Endometrial microvascular endothelial cells (primary cell): Measurements from ENCODE around the gene SHF. TPM values are rescaled to one million over a fixed set of nuclear protein-coding genes. Genes with fewer than 3 reads are reported as not detected.
"Not testable (repeated sequence)": the region's sequence is repeated elsewhere in the genome, so short reads cannot be mapped to it uniquely, and the experiment has no call there.

ENCODE experiments used
- in situ Hi-C: cut with HindIII; loops from 2 replicates; pipeline ENCODE4 v1.10.0; 2017; ENCODE audit warnings: low sequenced_read_pairs, low pct_unique_long_range_greater_than_20kb; ENCODE audit errors: inconsistent ontology term
- total RNA-seq: library from RNA; depleted of rRNA; stranded (reverse); fragments of >200 nt; gene quantifications from one replicate; pipeline ENCODE4 v1.2.3, GENCODE V29; 2015; ENCODE audit errors: inconsistent ontology term

SHF gene
- total RNA-seq, 1 donor from 2014 or later: not detected

GRCh38 chr15:45136378-45136764 lies 51.4 kb downstream of the SHF start:
- in situ Hi-C loops: no loop called here

GRCh38 chr15:45135705-45136377 lies 51.9 kb downstream of the SHF start:
- in situ Hi-C loops: not testable (repeated sequence)

- in situ Hi-C loops: no loop called here
Observed at GRCh38 chr15:45134682-45135604, 52.8 kb downstream of the SHF start.

- in situ Hi-C loops: no loop called here
Observed at GRCh38 chr15:45134046-45134445, 53.7 kb downstream of the SHF start.

- in situ Hi-C loops: no loop called here
Observed at GRCh38 chr15:45133561-45133920, 54.2 kb downstream of the SHF start.

GRCh38 chr15:45132844-45133560 lies 54.8 kb downstream of the SHF start:
- in situ Hi-C loops: no loop called here

- in situ Hi-C loops: no loop called here
Observed at GRCh38 chr15:45131510-45131909, 56.3 kb downstream of the SHF start.

GRCh38 chr15:45130291-45131000 lies 57.3 kb downstream of the SHF start:
- in situ Hi-C loops: no loop called here

GRCh38 chr15:45129651-45130129 lies 58.1 kb downstream of the SHF start, which contains the start of the genes DUOX1 and DUOXA1:
Gene DUOX1, plus strand, starts transcription at chr15:45129994. Its CDS starts 1,973 bp downstream, at chr15:45131967.
Gene DUOXA1, minus strand, starts transcription at chr15:45129879. Its CDS starts 6,865 bp downstream, at chr15:45123014.
- in situ Hi-C loops: no loop called here

- in situ Hi-C loops: no loop called here
Observed at GRCh38 chr15:45128971-45129639, 58.7 kb downstream of the SHF start.

- in situ Hi-C loops: no loop called here
Observed at GRCh38 chr15:45126535-45127158, 61.1 kb downstream of the SHF start.

- in situ Hi-C loops: no loop called here
Observed at GRCh38 chr15:45123397-45123796, 64.4 kb downstream of the SHF start.

GRCh38 chr15:45122719-45123118 lies 65.0 kb downstream of the SHF start:
- in situ Hi-C loops: no loop called here

- in situ Hi-C loops: no loop called here
Observed at GRCh38 chr15:45121706-45122417, 65.9 kb downstream of the SHF start.

- in situ Hi-C loops: no loop called here
Observed at GRCh38 chr15:45121020-45121419, 66.7 kb downstream of the SHF start.

- in situ Hi-C loops: no loop called here
Observed at GRCh38 chr15:45120081-45120972, 67.4 kb downstream of the SHF start.
